HepG2 (cell line): ENCODE data around the gene SHANK3. TPM values are rescaled to one million over a fixed set of nuclear protein-coding genes. Genes with fewer than 3 reads are reported as not detected.

ENCODE experiments used
- ARID4A ChIP-seq: sonication (generic); formaldehyde crosslinking; IDR thresholded peaks from 2 replicates; pipeline ENCODE4 v1.5.0; 2020; ENCODE audit warnings: mild to moderate bottlenecking, missing genetic modification reagents, borderline replicate concordance
- DPF2 ChIP-seq: sonication (generic); formaldehyde crosslinking; IDR thresholded peaks from 2 replicates; pipeline ENCODE4 v1.4.0; 2020; ENCODE audit warnings: mild to moderate bottlenecking, low read depth, missing genetic modification reagents, borderline replicate concordance
- GATAD1 ChIP-seq: IDR thresholded peaks from 2 replicates; pipeline ENCODE4 v1.6.1; 2016; ENCODE audit warnings: missing genetic modification reagents, missing compliant biosample characterization
- HIC2 ChIP-seq: sonication (generic); formaldehyde crosslinking; IDR thresholded peaks from 2 replicates; pipeline ENCODE4 v1.9.0; 2022; ENCODE audit warnings: low read depth, missing genetic modification reagents
- HNF1B ChIP-seq: sonication (generic); formaldehyde crosslinking; IDR thresholded peaks from 2 replicates; pipeline ENCODE4 v1.5.1; 2020; ENCODE audit warnings: mild to moderate bottlenecking, moderate library complexity, missing genetic modification reagents
- MED1 ChIP-seq: sonication (generic); formaldehyde crosslinking; IDR thresholded peaks from 2 replicates; pipeline ENCODE4 v1.4.0; 2020; ENCODE audit warnings: missing genetic modification reagents
- NAIF1 ChIP-seq: sonication (generic); formaldehyde crosslinking; IDR thresholded peaks from 2 replicates; pipeline ENCODE4 v1.5.0; 2020; ENCODE audit warnings: mild to moderate bottlenecking, missing genetic modification reagents, borderline replicate concordance
- NFIB ChIP-seq: sonication (generic); formaldehyde crosslinking; IDR thresholded peaks from 2 replicates; pipeline ENCODE4 v1.9.0; 2021; ENCODE audit warnings: missing genetic modification reagents, mild to moderate bottlenecking, borderline replicate concordance
- SP4 ChIP-seq: sonication (generic); formaldehyde crosslinking; IDR thresholded peaks from 2 replicates; pipeline ENCODE4 v1.8.1; 2023; ENCODE audit warnings: mild to moderate bottlenecking, missing genetic modification reagents
- TCF12 ChIP-seq, 2 experiments: fragments of 450-650 bp in 1 of 2; sonication (generic) in 1 of 2; formaldehyde crosslinking in 1 of 2; IDR thresholded peaks; 2 replicates each; pipeline versions ENCODE4 v1.6.1 to v1.8.0; 2017 to 2022; ENCODE audit warnings: antibody characterized with exemption in 1 of 2, mild to moderate bottlenecking in 1 of 2, missing genetic modification reagents in 1 of 2, moderate library complexity in 1 of 2
- YY1 ChIP-seq: IDR thresholded peaks from 2 replicates; pipeline ENCODE4 v1.6.1; 2011; ENCODE audit warnings: low read length, low read depth, moderate library complexity, mild to moderate bottlenecking; ENCODE audit not compliant: insufficient read depth, insufficient replicate concordance
- ZBTB26 ChIP-seq: IDR thresholded peaks from 2 replicates; pipeline ENCODE4 v1.6.1; 2016; ENCODE audit warnings: missing compliant biosample characterization, missing genetic modification reagents, borderline replicate concordance
- ZMYM3 ChIP-seq: sonication (generic); formaldehyde crosslinking; IDR thresholded peaks from 2 replicates; pipeline ENCODE4 v1.5.1; 2020; ENCODE audit warnings: mild to moderate bottlenecking, missing genetic modification reagents
- ZNF124 ChIP-seq: sonication (generic); formaldehyde crosslinking; IDR thresholded peaks from 2 replicates; pipeline ENCODE4 v1.4.0; 2020; ENCODE audit warnings: missing genetic modification reagents
- ZNF513 ChIP-seq: sonication (generic); formaldehyde crosslinking; conservative IDR thresholded peaks from 2 replicates; pipeline ENCODE4 v1.5.0; 2020; ENCODE audit warnings: missing genetic modification reagents
- ZNF883 ChIP-seq: sonication (generic); formaldehyde crosslinking; IDR thresholded peaks from 2 replicates; pipeline ENCODE4 v1.5.1; 2020; ENCODE audit warnings: mild to moderate bottlenecking, missing genetic modification reagents; ENCODE audit errors: not compliant biosample characterization
- polyA plus RNA-seq, 8 experiments: library from polyadenylated mRNA; depleted of rRNA in 3 of 8; stranded (reverse) in 7 of 8; unstranded in 1 of 8; fragments of >200 nt; fragmentation: Illumina TruSeq in 4 of 8; extraction: Trizol in 4 of 8; gene quantifications; 2 replicates each; pipeline versions ENCODE4 v1.2.1 to v1.2.3, GENCODE V29; 2011 to 2016; ENCODE audit warnings: low read depth in 4 of 8, missing spikeins in 1 of 8, mixed read lengths in 1 of 8; ENCODE audit not compliant: insufficient read depth in 1 of 8
- total RNA-seq, 5 experiments: library from RNA; depleted of rRNA; stranded (reverse); fragments of >200 nt; fragmentation: Illumina TruSeq; extraction: Trizol; gene quantifications; 2 replicates each; pipeline ENCODE4 v1.2.3, GENCODE V29; 2016; ENCODE audit warnings: low read depth in 1 of 5

SHANK3 gene
- total and polyA plus RNA-seq, 2 of the 13 experiments (the other 11 are each of a cell fraction or from before 2014, with no cell fraction given): 2.9 to 4.6 TPM

- TF ChIP-seq ARID4A (CRISPR knock-in tag): peak; percentile 60; the same call in 1 of the 2 replicates
- peak; percentile 46; the same call in 1 of the 2 replicates for TF ChIP-seq ZMYM3 (CRISPR knock-in tag)
- no peak for TF ChIP-seq NFIB (CRISPR knock-in tag)
- TF ChIP-seq ZNF513 (CRISPR knock-in tag): 0 out of 2 replicates have a peak, but pooled peaks have one; percentile 4
- TF ChIP-seq ZNF124 (CRISPR knock-in tag): peak; percentile 47; the same call in 1 of the 2 replicates
- peak; percentile 59; the same call in 1 of the 2 replicates for TF ChIP-seq NAIF1 (CRISPR knock-in tag)
- peak; percentile 30 for TF ChIP-seq YY1
- TF ChIP-seq ZBTB26 (CRISPR knock-in tag): no peak
- TF ChIP-seq TCF12 (IDR thresholded peaks at IDR 0.05): no peak
- TF ChIP-seq TCF12 (CRISPR knock-in tag; IDR thresholded peaks at IDR 0.05): no peak
- TF ChIP-seq MED1 (CRISPR knock-in tag): peak; percentile 85
- peak; percentile 93 for TF ChIP-seq HIC2 (CRISPR knock-in tag)
- no peak for TF ChIP-seq SP4 (CRISPR knock-in tag)
- TF ChIP-seq HNF1B (CRISPR knock-in tag): peak; percentile 79
- peak; percentile 67; the same call in 1 of the 2 replicates for TF ChIP-seq DPF2 (CRISPR knock-in tag)
- peak; percentile 3 for TF ChIP-seq ZNF883 (CRISPR knock-in tag)
- peak; percentile 54; the same call in 1 of the 2 replicates for TF ChIP-seq GATAD1 (CRISPR knock-in tag)
These were observed 30.7 kb upstream of the SHANK3 start (continued) for GRCh38 chr22:50641696-50642607.
